Measurements from ENCODE around the gene RGS9. TPM values are rescaled to one million over a fixed set of nuclear protein-coding genes. Genes with fewer than 3 reads are reported as not detected.
A peak's percentile ranks its signal among the peaks of the same experiment; 100 is the strongest.

The RGS9 gene
- total and polyA plus RNA-seq, 2 of the 13 experiments (the other 11 are each of a cell fraction or from before 2014, with no cell fraction given), result 0.44 to 0.74 TPM

- 0 out of 2 replicates have a peak, but pooled peaks have one; percentile 19 for TF ChIP-seq PAXIP1 (CRISPR knock-in tag; conservative IDR thresholded peaks at IDR 0.05)
- TF ChIP-seq MAFG (CRISPR knock-in tag; IDR thresholded peaks at IDR 0.05), result no peak
- no peak for TF ChIP-seq ZNF780A (CRISPR knock-in tag; IDR thresholded peaks at IDR 0.05)
- TF ChIP-seq SOX6 (IDR thresholded peaks at IDR 0.05), result no peak
- peak; percentile 32; the same call in 1 of the 2 replicates for TF ChIP-seq SOX6 (CRISPR knock-in tag; IDR thresholded peaks at IDR 0.05)
- peak; percentile 76 for TF ChIP-seq NFYC (CRISPR knock-in tag; IDR thresholded peaks at IDR 0.05)
- TF ChIP-seq ZNF740 (CRISPR knock-in tag; IDR thresholded peaks at IDR 0.05), result peak; percentile 84; the same call in 1 of the 2 replicates
- TF ChIP-seq ZNF317 (CRISPR knock-in tag; IDR thresholded peaks at IDR 0.05), result no peak
- peak; percentile 45; the same call in 1 of the 2 replicates for TF ChIP-seq MYPOP (CRISPR knock-in tag; IDR thresholded peaks at IDR 0.05)
- TF ChIP-seq TSC22D2 (CRISPR knock-in tag; IDR thresholded peaks at IDR 0.05; ENCODE audit: borderline replicate concordance), result 0 out of 2 replicates have a peak, but pooled peaks have one; percentile 57
- TF ChIP-seq ZNF564 (CRISPR knock-in tag; IDR thresholded peaks at IDR 0.05), result 0 out of 2 replicates have a peak, but pooled peaks have one; percentile 45
- TF ChIP-seq POGZ (CRISPR knock-in tag; IDR thresholded peaks at IDR 0.05), result 0 out of 2 replicates have a peak, but pooled peaks have one; percentile 47
- TF ChIP-seq FOSL2 (CRISPR knock-in tag; IDR thresholded peaks at IDR 0.05), result peak; percentile 11; the same call in 1 of the 2 replicates
- TF ChIP-seq NFE2L2 (IDR thresholded peaks at IDR 0.05; ENCODE audit: low read length), result no peak
- no peak for TF ChIP-seq ZNF235 (CRISPR knock-in tag; IDR thresholded peaks at IDR 0.05; ENCODE audit: borderline replicate concordance)
- no peak for TF ChIP-seq NCOR1 (IDR thresholded peaks at IDR 0.05; ENCODE audit: borderline replicate concordance, low read length)
- no peak for TF ChIP-seq CBX5 (CRISPR knock-in tag; IDR thresholded peaks at IDR 0.05; ENCODE audit: borderline replicate concordance)
- TF ChIP-seq GMEB2 (CRISPR knock-in tag; IDR thresholded peaks at IDR 0.05; ENCODE audit: low read depth), result 0 out of 2 replicates have a peak, but pooled peaks have one; percentile 19
- 0 out of 2 replicates have a peak, but pooled peaks have one; percentile 19 for TF ChIP-seq MXD4 (CRISPR knock-in tag; IDR thresholded peaks at IDR 0.05)
- TF ChIP-seq ZNF44 (CRISPR knock-in tag; IDR thresholded peaks at IDR 0.05), result no peak
- no peak for TF ChIP-seq GPBP1L1 (CRISPR knock-in tag; IDR thresholded peaks at IDR 0.05)
These were observed at the start of gene RGS9 (continued) for GRCh38 chr17:65137021-65137939.

Measured in HepG2 (cell line).